ENCODE data around the gene IRX4.

IRX4 gene

GRCh38 chr5:1923766-1924165 is 41.0 kb upstream of the IRX4 start:
- Histone ChIP-seq H3K4me3 (ENCODE audit: low read length in 2 of 2) (no peak overlapping the region), H3K36me3 (ENCODE audit: control insufficient read depth in 2 of 2, insufficient read depth in 2 of 2, low read length in 2 of 2) (no peaks in the 10 kb centered on the region), H3K4me1 (ENCODE audit: control insufficient read depth in 2 of 2, insufficient read depth in 2 of 2, low read length in 2 of 2) (no peaks in the 10 kb centered on the region), H3K27ac (ENCODE audit: low read depth in 2 of 2, low read length in 2 of 2) (no peak overlapping the region), H3K9ac (ENCODE audit: low read depth in 1 of 2, low read length in 2 of 2) (no peak overlapping the region), H3K9me3 (ENCODE audit: control insufficient read depth in 2 of 2, low read length in 2 of 2) (no peaks in the 10 kb centered on the region), H3K27me3 (ENCODE audit: control insufficient read depth in 2 of 2, insufficient read depth in 2 of 2, low read length in 2 of 2) (no peaks in the 10 kb centered on the region)

GRCh38 chr5:1923341-1923740 is 40.6 kb upstream of the IRX4 start:
- Histone ChIP-seq H3K36me3 (ENCODE audit: control insufficient read depth in 2 of 2, insufficient read depth in 2 of 2, low read length in 2 of 2) (no peaks in the 10 kb centered on the region), H3K9me3 (ENCODE audit: control insufficient read depth in 2 of 2, low read length in 2 of 2) (no peaks in the 10 kb centered on the region)

GRCh38 chr5:1921711-1922110 is 39.0 kb upstream of the IRX4 start:
- Histone ChIP-seq H3K9me3 (ENCODE audit: control insufficient read depth in 2 of 2, low read length in 2 of 2) (no peaks in the 10 kb centered on the region), H3K36me3 (ENCODE audit: control insufficient read depth in 2 of 2, insufficient read depth in 2 of 2, low read length in 2 of 2) (no peaks in the 10 kb centered on the region), H3K9ac (ENCODE audit: low read depth in 1 of 2, low read length in 2 of 2) (no peak overlapping the region), H3K4me1 (ENCODE audit: control insufficient read depth in 2 of 2, insufficient read depth in 2 of 2, low read length in 2 of 2) (no peaks in the 10 kb centered on the region), H3K4me3 (ENCODE audit: low read length in 2 of 2) (no peak overlapping the region), H3K27me3 (ENCODE audit: control insufficient read depth in 2 of 2, insufficient read depth in 2 of 2, low read length in 2 of 2) (peaks cover 0 to 3% of the 10 kb centered on the region in 2 donors), H3K27ac (ENCODE audit: low read depth in 2 of 2, low read length in 2 of 2) (no peak overlapping the region)

More at GRCh38 chr5:1923341-1923740, 40.6 kb upstream of the IRX4 start:
- Histone ChIP-seq H3K27me3 (ENCODE audit: control insufficient read depth in 2 of 2, insufficient read depth in 2 of 2, low read length in 2 of 2) (no peaks in the 10 kb centered on the region), H3K4me1 (ENCODE audit: control insufficient read depth in 2 of 2, insufficient read depth in 2 of 2, low read length in 2 of 2) (no peaks in the 10 kb centered on the region), H3K9ac (ENCODE audit: low read depth in 1 of 2, low read length in 2 of 2) (no peak overlapping the region), H3K27ac (ENCODE audit: low read depth in 2 of 2, low read length in 2 of 2) (no peak overlapping the region), H3K4me3 (ENCODE audit: low read length in 2 of 2) (no peak overlapping the region)

- Histone ChIP-seq H3K36me3 (ENCODE audit: control insufficient read depth in 2 of 2, insufficient read depth in 2 of 2, low read length in 2 of 2) (no peaks in the 10 kb centered on the region), H3K9me3 (ENCODE audit: control insufficient read depth in 2 of 2, low read length in 2 of 2) (peaks cover 0 to under 1% of the 10 kb centered on the region in 2 donors), H3K4me3 (ENCODE audit: low read length in 2 of 2) (no peak overlapping the region), H3K9ac (ENCODE audit: low read depth in 1 of 2, low read length in 2 of 2) (no peak overlapping the region), H3K4me1 (ENCODE audit: control insufficient read depth in 2 of 2, insufficient read depth in 2 of 2, low read length in 2 of 2) (no peaks in the 10 kb centered on the region), H3K27ac (ENCODE audit: low read depth in 2 of 2, low read length in 2 of 2) (no peak overlapping the region), H3K27me3 (ENCODE audit: control insufficient read depth in 2 of 2, insufficient read depth in 2 of 2, low read length in 2 of 2) (peaks cover 0 to 3% of the 10 kb centered on the region in 2 donors)
Observed at GRCh38 chr5:1919750-1920149, 37.0 kb upstream of the IRX4 start.

GRCh38 chr5:1919209-1919566 is 36.5 kb upstream of the IRX4 start:
- no peak overlapping the region for H3K4me3 ChIP-seq (ENCODE audit: low read length in 2 of 2)
- no peak overlapping the region for H3K9ac ChIP-seq (ENCODE audit: low read depth in 1 of 2, low read length in 2 of 2)
- H3K27me3 ChIP-seq (ENCODE audit: control insufficient read depth in 2 of 2, insufficient read depth in 2 of 2, low read length in 2 of 2) = peaks cover 0 to 3% of the 10 kb centered on the region in 2 donors
- no peak overlapping the region for H3K27ac ChIP-seq (ENCODE audit: low read depth in 2 of 2, low read length in 2 of 2)
- no peaks in the 10 kb centered on the region for H3K36me3 ChIP-seq (ENCODE audit: control insufficient read depth in 2 of 2, insufficient read depth in 2 of 2, low read length in 2 of 2)
- no peaks in the 10 kb centered on the region for H3K4me1 ChIP-seq (ENCODE audit: control insufficient read depth in 2 of 2, insufficient read depth in 2 of 2, low read length in 2 of 2)
- H3K9me3 ChIP-seq (ENCODE audit: control insufficient read depth in 2 of 2, low read length in 2 of 2) = peaks cover 0 to 3% of the 10 kb centered on the region in 2 donors

GRCh38 chr5:1918488-1919208 is 35.9 kb upstream of the IRX4 start:
- Histone ChIP-seq H3K9me3 (ENCODE audit: control insufficient read depth in 2 of 2, low read length in 2 of 2) (peaks cover 0 to 3% of the 10 kb centered on the region in 2 donors), H3K4me3 (ENCODE audit: low read length in 2 of 2) (no peak overlapping the region), H3K27ac (ENCODE audit: low read depth in 2 of 2, low read length in 2 of 2) (no peak overlapping the region), H3K4me1 (ENCODE audit: control insufficient read depth in 2 of 2, insufficient read depth in 2 of 2, low read length in 2 of 2) (no peaks in the 10 kb centered on the region), H3K36me3 (ENCODE audit: control insufficient read depth in 2 of 2, insufficient read depth in 2 of 2, low read length in 2 of 2) (no peaks in the 10 kb centered on the region), H3K9ac (ENCODE audit: low read depth in 1 of 2, low read length in 2 of 2) (no peak overlapping the region), H3K27me3 (ENCODE audit: control insufficient read depth in 2 of 2, insufficient read depth in 2 of 2, low read length in 2 of 2) (peaks cover 0 to 3% of the 10 kb centered on the region in 2 donors)

GRCh38 chr5:1917830-1918487 is 35.2 kb upstream of the IRX4 start:
- no peaks in the 10 kb centered on the region for H3K36me3 ChIP-seq (ENCODE audit: control insufficient read depth in 2 of 2, insufficient read depth in 2 of 2, low read length in 2 of 2)
- H3K9me3 ChIP-seq (ENCODE audit: control insufficient read depth in 2 of 2, low read length in 2 of 2) = peaks cover 0 to 3% of the 10 kb centered on the region in 2 donors
- no peak overlapping the region for H3K27ac ChIP-seq (ENCODE audit: low read depth in 2 of 2, low read length in 2 of 2)
- no peak overlapping the region for H3K9ac ChIP-seq (ENCODE audit: low read depth in 1 of 2, low read length in 2 of 2)
- H3K4me1 ChIP-seq (ENCODE audit: control insufficient read depth in 2 of 2, insufficient read depth in 2 of 2, low read length in 2 of 2) = no peaks in the 10 kb centered on the region
- peaks cover 0 to 3% of the 10 kb centered on the region in 2 donors for H3K27me3 ChIP-seq (ENCODE audit: control insufficient read depth in 2 of 2, insufficient read depth in 2 of 2, low read length in 2 of 2)
- H3K4me3 ChIP-seq (ENCODE audit: low read length in 2 of 2) = no peak overlapping the region

- no peaks in the 10 kb centered on the region for H3K36me3 ChIP-seq (ENCODE audit: control insufficient read depth in 2 of 2, insufficient read depth in 2 of 2, low read length in 2 of 2)
Observed at GRCh38 chr5:1916041-1917001, 33.6 kb upstream of the IRX4 start.

GRCh38 chr5:1915316-1915715 is 32.6 kb upstream of the IRX4 start:
- H3K27me3 ChIP-seq (ENCODE audit: control insufficient read depth in 2 of 2, insufficient read depth in 2 of 2, low read length in 2 of 2) = peaks cover 0 to 3% of the 10 kb centered on the region in 2 donors
- peaks cover 0 to 3% of the 10 kb centered on the region in 2 donors for H3K9me3 ChIP-seq (ENCODE audit: control insufficient read depth in 2 of 2, low read length in 2 of 2)
- H3K4me3 ChIP-seq (ENCODE audit: low read length in 2 of 2) = no peak overlapping the region
- H3K36me3 ChIP-seq (ENCODE audit: control insufficient read depth in 2 of 2, insufficient read depth in 2 of 2, low read length in 2 of 2) = no peaks in the 10 kb centered on the region
- H3K4me1 ChIP-seq (ENCODE audit: control insufficient read depth in 2 of 2, insufficient read depth in 2 of 2, low read length in 2 of 2) = no peaks in the 10 kb centered on the region
- no peak overlapping the region for H3K9ac ChIP-seq (ENCODE audit: low read depth in 1 of 2, low read length in 2 of 2)
- no peak overlapping the region for H3K27ac ChIP-seq (ENCODE audit: low read depth in 2 of 2, low read length in 2 of 2)

More at GRCh38 chr5:1916041-1917001, 33.6 kb upstream of the IRX4 start:
- H3K27me3 ChIP-seq (ENCODE audit: control insufficient read depth in 2 of 2, insufficient read depth in 2 of 2, low read length in 2 of 2) = peaks cover 0 to 3% of the 10 kb centered on the region in 2 donors
- no peaks in the 10 kb centered on the region for H3K4me1 ChIP-seq (ENCODE audit: control insufficient read depth in 2 of 2, insufficient read depth in 2 of 2, low read length in 2 of 2)
- H3K4me3 ChIP-seq (ENCODE audit: low read length in 2 of 2) = no peak overlapping the region
- peaks cover 0 to 3% of the 10 kb centered on the region in 2 donors for H3K9me3 ChIP-seq (ENCODE audit: control insufficient read depth in 2 of 2, low read length in 2 of 2)
- no peak overlapping the region for H3K27ac ChIP-seq (ENCODE audit: low read depth in 2 of 2, low read length in 2 of 2)
- H3K9ac ChIP-seq (ENCODE audit: low read depth in 1 of 2, low read length in 2 of 2) = no peak overlapping the region

Measured in mucosa of rectum (tissue), 2 donors.